Activated CD8-positive, alpha-beta T cell treated with anti-CD3 and anti-CD28 coated beads for 36 hours (primary cell): ENCODE data around the gene GIGYF2. TPM values are rescaled to one million over a fixed set of nuclear protein-coding genes. Genes with fewer than 3 reads are reported as not detected.
A peak's percentile ranks its signal among the peaks of the same experiment; 100 is the strongest.

Experiments used
- ATAC-seq: fragments of 200-7000 bp; cut with Tn5 transposase; one replicate; pipeline ENCODE4 v1.10.0; 2021; ENCODE audit warnings: mild to moderate bottlenecking, moderate library complexity
- CTCF ChIA-PET: fragments of 350-600 bp; sonication (Branson Sonifier 250); formaldehyde crosslinking; loops from one replicate; lab custom pipeline; 2021; ENCODE audit warnings: antibody characterized with exemption; lab: Charles Lee
- POLR2A ChIA-PET: fragments of 350-600 bp; sonication (Branson Sonifier 250); formaldehyde crosslinking; loops from one replicate; lab custom pipeline; 2021; ENCODE audit warnings: antibody characterized with exemption; lab: Charles Lee
- DNase-seq: peaks from one replicate; pipeline ENCODE4 v3.0.0-alpha.2; 2020
- H3K27ac Mint-ChIP-seq: one replicate; pipeline ENCODE4 v1.8.0; 2021; ENCODE audit warnings: mild to moderate bottlenecking, mixed read lengths
- H3K27me3 Mint-ChIP-seq: one replicate; pipeline ENCODE4 v1.8.0; 2021; ENCODE audit warnings: mixed read lengths
- H3K36me3 Mint-ChIP-seq: one replicate; pipeline ENCODE4 v1.8.0; 2021; ENCODE audit warnings: low read depth, mixed read lengths
- H3K4me1 Mint-ChIP-seq: one replicate; pipeline ENCODE4 v1.8.0; 2021; ENCODE audit warnings: low read depth, mixed read lengths
- H3K4me3 Mint-ChIP-seq: one replicate; pipeline ENCODE4 v1.8.0; 2021; ENCODE audit warnings: mild to moderate bottlenecking, moderate library complexity, mixed read lengths
- H3K9me3 Mint-ChIP-seq: one replicate; pipeline ENCODE4 v1.8.0; 2021; ENCODE audit warnings: mixed read lengths
- intact Hi-C: fragments of 100-400 bp; cut with micrococcal nuclease; formaldehyde crosslinking; loops from one replicate; pipeline ENCODE4 v1.10.0; 2022
- total RNA-seq, 2 experiments: library from RNA; stranded (reverse); gene quantifications; one replicate each; pipeline ENCODE4 v1.2.3, GENCODE V29; 2021
- TF ChIP-seq, protein P1 (sequence below): fragments of 200-600 bp; IDR thresholded peaks from one replicate; pipeline ENCODE4 v1.8.0; 2022; ENCODE audit warnings: antibody characterized with exemption, mild to moderate bottlenecking

Gene GIGYF2
- total RNA-seq, 2 experiments from 2014 or later = 49.7 to 52.5 TPM

DNA sequence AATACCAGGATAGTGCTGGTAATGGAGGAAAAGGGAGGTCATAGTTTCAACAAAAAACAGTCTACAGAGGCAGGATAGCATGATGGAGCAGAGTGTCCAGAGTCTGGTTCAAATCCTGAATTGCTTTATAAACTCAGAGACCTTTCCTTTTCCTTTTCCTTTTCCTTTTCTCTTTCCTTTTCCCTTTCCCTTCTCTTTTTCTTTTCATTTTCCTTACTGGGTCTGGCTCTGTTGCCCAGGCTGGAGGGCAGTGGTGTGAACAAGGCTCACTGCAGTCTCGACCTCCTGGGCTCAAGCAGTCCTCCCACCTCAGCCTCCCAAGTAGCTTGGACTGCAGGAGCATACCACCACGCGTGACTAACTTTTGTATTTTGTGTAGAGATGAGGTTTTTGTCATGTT lies 31.7 kb downstream of the GIGYF2 start:
- ATAC-seq = no peak
- Mint-ChIP-seq H3K36me3 (peaks cover 30% of the 10 kb centered on the region), H3K27me3 (no peaks in the 10 kb centered on the region), H3K27ac (peak overlapping the region; percentile 52), H3K9me3 (no peaks in the 10 kb centered on the region), H3K4me3 (no peak overlapping the region), H3K4me1 (peaks cover 10% of the 10 kb centered on the region)
- intact Hi-C loops = no loop called here
- CTCF ChIA-PET = interaction anchor here (0.7 kb wide), 1 partner anchor 11 kb away, joined by 3 read pairs; no protein-coding TSS in a partner anchor
- POLR2A ChIA-PET = interaction anchor here (1.3 kb wide), 1 partner anchor 11 kb away, joined by 5 read pairs; no protein-coding TSS in a partner anchor
- no peak for DNase-seq
- TF ChIP-seq, protein P1, sequence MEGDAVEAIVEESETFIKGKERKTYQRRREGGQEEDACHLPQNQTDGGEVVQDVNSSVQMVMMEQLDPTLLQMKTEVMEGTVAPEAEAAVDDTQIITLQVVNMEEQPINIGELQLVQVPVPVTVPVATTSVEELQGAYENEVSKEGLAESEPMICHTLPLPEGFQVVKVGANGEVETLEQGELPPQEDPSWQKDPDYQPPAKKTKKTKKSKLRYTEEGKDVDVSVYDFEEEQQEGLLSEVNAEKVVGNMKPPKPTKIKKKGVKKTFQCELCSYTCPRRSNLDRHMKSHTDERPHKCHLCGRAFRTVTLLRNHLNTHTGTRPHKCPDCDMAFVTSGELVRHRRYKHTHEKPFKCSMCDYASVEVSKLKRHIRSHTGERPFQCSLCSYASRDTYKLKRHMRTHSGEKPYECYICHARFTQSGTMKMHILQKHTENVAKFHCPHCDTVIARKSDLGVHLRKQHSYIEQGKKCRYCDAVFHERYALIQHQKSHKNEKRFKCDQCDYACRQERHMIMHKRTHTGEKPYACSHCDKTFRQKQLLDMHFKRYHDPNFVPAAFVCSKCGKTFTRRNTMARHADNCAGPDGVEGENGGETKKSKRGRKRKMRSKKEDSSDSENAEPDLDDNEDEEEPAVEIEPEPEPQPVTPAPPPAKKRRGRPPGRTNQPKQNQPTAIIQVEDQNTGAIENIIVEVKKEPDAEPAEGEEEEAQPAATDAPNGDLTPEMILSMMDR = no peak

DNA sequence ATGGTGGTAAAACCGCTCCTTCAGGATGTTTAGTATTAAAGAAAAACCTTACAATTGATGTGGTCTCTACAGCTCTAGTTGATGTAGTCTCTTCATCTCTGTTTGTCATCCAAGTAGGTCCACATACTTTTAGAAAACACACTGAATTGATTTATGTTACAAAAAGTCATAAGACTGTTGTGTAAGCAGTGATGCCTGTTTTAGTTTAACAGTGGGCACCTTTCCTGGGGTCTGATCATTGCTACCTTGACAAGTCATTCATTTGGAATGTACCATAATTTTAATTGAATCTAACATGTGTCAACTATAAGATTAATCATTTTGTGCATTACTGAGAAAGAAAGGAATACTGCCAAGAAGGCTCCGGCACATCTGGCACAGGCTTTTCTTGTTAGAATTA lies 34.3 kb downstream of the GIGYF2 start:
- Mint-ChIP-seq H3K4me3 (no peak overlapping the region), H3K36me3 (peaks cover 27% of the 10 kb centered on the region)
- ATAC-seq = no peak

DNA sequence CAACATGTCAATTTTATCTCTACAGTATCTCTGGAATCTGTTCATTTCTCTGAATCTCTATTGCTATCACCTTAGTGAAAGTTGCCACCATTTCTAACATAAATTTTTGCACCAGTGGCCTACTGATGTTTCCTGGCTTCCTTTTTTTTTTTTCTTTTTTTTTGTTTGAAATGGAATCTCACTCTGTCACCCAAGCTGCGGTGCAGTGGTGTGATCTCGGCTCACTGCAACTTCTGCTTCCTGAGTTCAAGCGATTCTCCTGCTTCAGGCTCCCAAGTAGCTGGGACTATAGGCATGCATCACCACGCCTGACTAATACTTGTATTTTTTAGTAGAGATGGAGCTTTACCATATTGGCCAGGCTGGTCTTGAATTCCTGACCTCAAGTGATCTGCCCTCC lies 44.2 kb downstream of the GIGYF2 start:
- CTCF ChIA-PET = interaction anchor here (1.0 kb wide), 1 partner anchor 136 kb away, joined by 3 read pairs; no protein-coding TSS in a partner anchor

More for the DNA sequence above, 34.3 kb downstream of the GIGYF2 start:
- TF ChIP-seq, protein P1 = no peak
- no peak for DNase-seq
- CTCF ChIA-PET = interaction anchor here (1.5 kb wide), 1 partner anchor 322 kb away, joined by 3 read pairs; no protein-coding TSS in a partner anchor
- Mint-ChIP-seq H3K4me1 (peaks cover 7% of the 10 kb centered on the region), H3K27ac (no peak overlapping the region), H3K9me3 (no peaks in the 10 kb centered on the region), H3K27me3 (no peaks in the 10 kb centered on the region)
- intact Hi-C loops = no loop called here
- POLR2A ChIA-PET = no interaction called here

DNA sequence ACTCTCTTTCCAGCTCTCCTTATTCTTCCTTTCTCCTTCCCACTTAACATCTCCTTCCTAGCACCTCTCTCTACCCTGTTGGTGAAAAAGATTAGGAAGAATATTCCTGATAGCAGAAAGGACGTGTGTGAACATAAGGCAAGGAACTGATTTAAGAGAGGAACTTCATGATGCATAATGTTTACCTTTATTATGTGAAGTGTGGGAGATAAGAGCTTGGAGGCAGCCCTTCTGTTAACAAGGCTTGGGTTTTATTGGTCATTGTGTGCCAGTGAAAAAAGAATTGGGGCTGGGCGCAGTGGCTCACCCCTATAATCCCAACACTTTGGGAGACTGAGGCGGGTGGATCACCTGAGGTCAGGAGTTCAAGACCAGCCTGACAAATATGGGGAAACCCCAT lies 44.8 kb downstream of the GIGYF2 start:
- CTCF ChIA-PET = no interaction called here

More for the DNA sequence above, 44.2 kb downstream of the GIGYF2 start:
- DNase-seq = no peak
- POLR2A ChIA-PET = interaction anchor here (0.5 kb wide), 1 partner anchor 27 kb away, joined by 3 read pairs; no protein-coding TSS in a partner anchor
- Mint-ChIP-seq H3K9me3 (no peaks in the 10 kb centered on the region), H3K36me3 (peaks cover 16% of the 10 kb centered on the region), H3K27me3 (no peaks in the 10 kb centered on the region), H3K4me1 (peaks cover 9% of the 10 kb centered on the region), H3K27ac (no peak overlapping the region), H3K4me3 (no peak overlapping the region)
- intact Hi-C loops = no loop called here
- ATAC-seq = no peak
- TF ChIP-seq, protein P1 = no peak

DNA sequence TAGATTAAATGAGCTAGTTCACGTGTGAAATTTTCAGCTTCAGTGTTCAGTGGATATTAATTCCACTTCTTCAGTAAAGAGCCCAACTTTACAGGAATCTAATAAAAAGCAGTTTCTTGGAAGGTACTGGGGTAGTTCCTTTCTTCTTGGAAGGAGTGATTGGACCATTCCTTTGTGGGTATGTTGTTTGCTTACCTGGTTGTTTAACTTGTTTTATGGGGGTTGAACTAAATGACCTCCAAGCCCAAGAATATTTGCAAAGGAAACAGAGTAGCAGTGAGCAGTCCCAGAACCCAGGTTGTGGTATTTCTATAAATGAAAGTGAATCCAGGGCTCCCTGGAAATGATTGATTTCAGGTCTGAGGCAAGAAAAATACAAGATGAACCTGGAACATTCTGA lies 47.8 kb downstream of the GIGYF2 start:
- ChIA-PET POLR2A (no interaction called here), CTCF (no interaction called here)
- H3K4me1 Mint-ChIP-seq = peaks cover 19% of the 10 kb centered on the region
- ATAC-seq (no peak), DNase-seq (no peak)
- intact Hi-C loops = no loop called here
- no peaks in the 10 kb centered on the region for H3K27me3 Mint-ChIP-seq
- peaks cover 17% of the 10 kb centered on the region for H3K36me3 Mint-ChIP-seq
- no peak overlapping the region for H3K4me3 Mint-ChIP-seq
- H3K9me3 Mint-ChIP-seq = no peaks in the 10 kb centered on the region
- TF ChIP-seq, protein P1 = no peak
- peak overlapping the region; percentile 30 for H3K27ac Mint-ChIP-seq

More for the DNA sequence above, 44.8 kb downstream of the GIGYF2 start:
- TF ChIP-seq, protein P1 = no peak
- Mint-ChIP-seq H3K36me3 (peaks cover 15% of the 10 kb centered on the region), H3K4me3 (no peak overlapping the region), H3K9me3 (no peaks in the 10 kb centered on the region), H3K27me3 (no peaks in the 10 kb centered on the region), H3K4me1 (peaks cover 9% of the 10 kb centered on the region), H3K27ac (no peak overlapping the region)
- DNase-seq = no peak
- POLR2A ChIA-PET = interaction anchor here (0.5 kb wide), 1 partner anchor 26 kb away, joined by 3 read pairs; no protein-coding TSS in a partner anchor
- intact Hi-C loops = no loop called here
- no peak for ATAC-seq
